Erythroblast (primary cell): ENCODE results near the gene GLTP.

Source experiments
- GATA1 ChIP-seq: IDR thresholded peaks from 2 replicates; pipeline ENCODE4 v1.6.1; 2011; ENCODE audit warnings: low read depth, mild to moderate bottlenecking, control low read depth, low read length, moderate library complexity
- POLR2A ChIP-seq: IDR thresholded peaks from 2 replicates; pipeline ENCODE4 v1.6.1; 2011; ENCODE audit warnings: mild to moderate bottlenecking, low read length

DNA sequence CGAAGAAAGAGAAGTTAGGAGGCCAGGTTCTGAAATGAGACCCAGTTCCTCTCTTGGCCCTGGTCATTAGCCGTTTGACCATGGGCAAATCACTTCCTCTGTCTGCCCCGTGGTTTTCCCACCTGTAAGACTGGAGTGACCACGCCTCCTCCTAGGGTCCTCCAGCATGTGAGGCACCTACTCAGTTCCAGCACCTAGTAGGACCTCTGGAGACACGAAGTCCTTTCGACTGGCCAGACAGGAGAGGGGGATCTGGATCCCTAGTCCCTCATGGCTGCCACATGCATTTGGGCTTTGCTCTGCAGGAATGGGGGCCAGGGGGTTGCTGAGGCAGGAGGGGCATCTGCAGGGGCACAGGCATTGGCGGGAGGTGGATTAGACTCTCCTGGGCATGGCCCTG lies 63.5 kb downstream of the GLTP start:
- no peak for TF ChIP-seq POLR2A
- TF ChIP-seq GATA1, result no peak
